GM12865 (cell line): ENCODE data around the gene RGR.
A peak's percentile ranks its signal among the peaks of the same experiment; 100 is the strongest.

Experiments
- DNase-seq: peaks from one replicate; pipeline ENCODE4 v3.0.0; 2010; ENCODE audit warnings: low read depth
- H3K4me3 ChIP-seq: 2 replicates; pipeline ENCODE4 v1.5.1; 2011; ENCODE audit warnings: mild to moderate bottlenecking, low read depth, low read length, control low read depth
- TF ChIP-seq, protein P1 (sequence below): IDR thresholded peaks from 2 replicates; pipeline ENCODE4 v1.5.1; 2011; ENCODE audit warnings: low read length, control low read depth, low read depth, inconsistent platforms; ENCODE audit not compliant: insufficient read depth; ENCODE audit errors: missing control alignments

Gene RGR

DNA sequence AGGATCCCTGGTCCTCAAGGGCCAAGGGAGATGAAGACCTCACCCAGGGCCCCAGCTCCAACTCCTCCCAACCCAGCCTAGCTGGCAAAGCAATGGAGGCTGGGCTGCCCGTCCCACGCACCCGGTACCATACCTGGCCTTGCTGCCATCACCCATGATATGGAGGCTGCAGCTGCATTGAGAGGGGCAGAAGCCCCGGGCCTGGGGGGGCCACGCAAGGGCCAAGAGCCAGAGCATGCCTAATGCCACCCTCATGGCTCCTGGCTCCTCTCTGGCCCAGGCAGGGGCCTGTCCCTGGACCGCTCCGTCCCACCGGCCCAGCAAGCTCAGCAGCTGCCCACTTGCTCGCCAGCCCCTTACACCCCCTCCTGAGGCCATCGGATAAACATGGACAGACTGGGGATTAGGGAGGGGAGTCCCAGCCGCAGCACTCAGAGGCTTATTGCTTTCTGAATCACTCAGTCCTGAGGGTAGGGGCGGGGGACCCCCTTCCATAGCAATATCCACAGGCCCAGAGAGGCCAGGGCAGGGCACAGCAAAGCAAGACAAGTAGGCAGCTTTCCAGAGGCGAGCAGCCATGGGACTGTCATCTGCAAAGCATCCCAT lies 3.6 kb upstream of the RGR start, which contains the start of gene LRIT1:
LRIT1 (minus strand) TSS at position 362 of the 606 bp plus-strand sequence; CDS start at position 255, 107 bp downstream.
- no peak within 1 kb of the TSS for H3K4me3 ChIP-seq
- DNase-seq, result no peak
- TF ChIP-seq, protein P1, sequence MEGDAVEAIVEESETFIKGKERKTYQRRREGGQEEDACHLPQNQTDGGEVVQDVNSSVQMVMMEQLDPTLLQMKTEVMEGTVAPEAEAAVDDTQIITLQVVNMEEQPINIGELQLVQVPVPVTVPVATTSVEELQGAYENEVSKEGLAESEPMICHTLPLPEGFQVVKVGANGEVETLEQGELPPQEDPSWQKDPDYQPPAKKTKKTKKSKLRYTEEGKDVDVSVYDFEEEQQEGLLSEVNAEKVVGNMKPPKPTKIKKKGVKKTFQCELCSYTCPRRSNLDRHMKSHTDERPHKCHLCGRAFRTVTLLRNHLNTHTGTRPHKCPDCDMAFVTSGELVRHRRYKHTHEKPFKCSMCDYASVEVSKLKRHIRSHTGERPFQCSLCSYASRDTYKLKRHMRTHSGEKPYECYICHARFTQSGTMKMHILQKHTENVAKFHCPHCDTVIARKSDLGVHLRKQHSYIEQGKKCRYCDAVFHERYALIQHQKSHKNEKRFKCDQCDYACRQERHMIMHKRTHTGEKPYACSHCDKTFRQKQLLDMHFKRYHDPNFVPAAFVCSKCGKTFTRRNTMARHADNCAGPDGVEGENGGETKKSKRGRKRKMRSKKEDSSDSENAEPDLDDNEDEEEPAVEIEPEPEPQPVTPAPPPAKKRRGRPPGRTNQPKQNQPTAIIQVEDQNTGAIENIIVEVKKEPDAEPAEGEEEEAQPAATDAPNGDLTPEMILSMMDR, result no peak

DNA sequence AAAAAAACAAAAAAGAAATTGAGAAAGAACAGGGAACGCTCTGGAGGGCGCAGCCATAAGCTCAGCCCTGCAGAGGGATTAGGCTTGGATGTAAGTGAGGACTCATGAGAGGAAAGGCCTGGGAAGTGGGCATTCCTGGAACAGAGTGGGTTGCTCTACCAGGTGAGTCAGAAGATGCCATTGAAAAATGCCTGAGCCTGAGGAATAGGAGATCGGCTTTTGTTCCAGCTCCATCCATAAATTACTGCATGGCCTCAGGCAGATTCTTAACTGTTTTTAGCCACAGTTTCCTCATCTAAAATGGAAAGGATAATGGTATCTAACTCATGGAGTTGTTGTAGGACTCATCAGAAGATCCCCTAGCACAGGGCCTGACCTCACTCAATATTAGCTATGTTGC lies 1.1 kb upstream of the RGR start:
- TF ChIP-seq, protein P1, result no peak
- no peak for DNase-seq
- no peak overlapping the region for H3K4me3 ChIP-seq

DNA sequence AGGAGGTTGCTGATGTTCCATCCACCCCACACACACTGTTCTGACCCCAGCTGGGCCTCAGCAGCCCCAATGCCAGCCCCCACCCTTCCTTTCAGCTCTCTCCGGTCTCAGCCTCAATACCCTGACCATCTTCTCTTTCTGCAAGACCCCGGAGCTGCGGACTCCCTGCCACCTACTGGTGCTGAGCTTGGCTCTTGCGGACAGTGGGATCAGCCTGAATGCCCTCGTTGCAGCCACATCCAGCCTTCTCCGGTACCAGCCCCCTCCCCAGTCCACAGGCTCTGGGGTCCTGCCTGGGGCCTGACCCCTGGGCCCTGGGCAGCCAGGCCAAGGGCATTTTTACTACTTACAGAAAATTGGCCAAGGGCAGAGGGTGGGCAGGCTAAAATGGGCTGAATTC lies 2.6 kb downstream of the RGR start:
- no peak for DNase-seq
- TF ChIP-seq, protein P1, result no peak
- no peak overlapping the region for H3K4me3 ChIP-seq

GRCh38 chr10:84248794-84249193 lies 3.9 kb downstream of the RGR start:
- DNase-seq, result no peak
- TF ChIP-seq, protein P1, result no peak
- no peak overlapping the region for H3K4me3 ChIP-seq

- H3K4me3 ChIP-seq, result no peak overlapping the region
- TF ChIP-seq, protein P1, result no peak
Observed at GRCh38 chr10:84254552-84255478, 10.0 kb downstream of the RGR start.

GRCh38 chr10:84256510-84257342 lies 11.9 kb downstream of the RGR start:
- TF ChIP-seq, protein P1, result peak; percentile 59
- peak; percentile 49 for DNase-seq
- H3K4me3 ChIP-seq, result no peak overlapping the region

More at GRCh38 chr10:84254552-84255478, 10.0 kb downstream of the RGR start:
- DNase-seq, result no peak
